Skin of body (tissue), 1 donor: ENCODE data around the gene OR13G1. TPM values are rescaled to one million over a fixed set of nuclear protein-coding genes. Genes with fewer than 3 reads are reported as not detected.

Experiments
- total RNA-seq: library from RNA; depleted of rRNA; stranded (reverse); fragments of >200 nt; gene quantifications from one replicate; pipeline ENCODE4 v1.2.3, GENCODE V29; 2014

Gene OR13G1
- total RNA-seq, 1 donor from 2014 or later: not detected

Other genes with a start within 250 kb of the OR13G1 start
- not detected for gene OR2B11, start 221.6 kb downstream of the OR13G1 start, total RNA-seq
- gene OR2C3, start 143.3 kb downstream of the OR13G1 start, total RNA-seq: not detected
- gene GCSAML, start 130.6 kb downstream of the OR13G1 start, total RNA-seq: 1.1 TPM
- not detected for gene OR2G2, start 91.4 kb downstream of the OR13G1 start, total RNA-seq
- not detected for gene OR2G3, start 74.2 kb downstream of the OR13G1 start, total RNA-seq
- gene OR6F1, start 36.9 kb upstream of the OR13G1 start, total RNA-seq: not detected
- gene OR14K1, start 58.9 kb upstream of the OR13G1 start, total RNA-seq: not detected
- not detected for gene OR14A2, start 68.4 kb upstream of the OR13G1 start, total RNA-seq
- not detected for gene OR1C1, start 80.8 kb upstream of the OR13G1 start, total RNA-seq
- gene OR14A16, start 144.4 kb upstream of the OR13G1 start, total RNA-seq: not detected
- gene OR11L1, start 162.2 kb upstream of the OR13G1 start, total RNA-seq: not detected
- gene TRIM58, start 177.4 kb upstream of the OR13G1 start, total RNA-seq: 7.7 TPM
- gene OR2W3, start 215.8 kb upstream of the OR13G1 start, total RNA-seq: 1.8 TPM
- gene OR2T8, start 240.5 kb upstream of the OR13G1 start, total RNA-seq: not detected
- not detected for gene OR2AJ1, start 245.2 kb upstream of the OR13G1 start, total RNA-seq